KG1 (cell line): Measurements from ENCODE around the gene HASPIN.
A peak's percentile ranks its signal among the peaks of the same experiment; 100 is the strongest.

Experiments
- DNase-seq: peaks from one replicate; lab custom pipeline; 2025; lab: John Stamatoyannopoulos, UW

HASPIN gene

DNA sequence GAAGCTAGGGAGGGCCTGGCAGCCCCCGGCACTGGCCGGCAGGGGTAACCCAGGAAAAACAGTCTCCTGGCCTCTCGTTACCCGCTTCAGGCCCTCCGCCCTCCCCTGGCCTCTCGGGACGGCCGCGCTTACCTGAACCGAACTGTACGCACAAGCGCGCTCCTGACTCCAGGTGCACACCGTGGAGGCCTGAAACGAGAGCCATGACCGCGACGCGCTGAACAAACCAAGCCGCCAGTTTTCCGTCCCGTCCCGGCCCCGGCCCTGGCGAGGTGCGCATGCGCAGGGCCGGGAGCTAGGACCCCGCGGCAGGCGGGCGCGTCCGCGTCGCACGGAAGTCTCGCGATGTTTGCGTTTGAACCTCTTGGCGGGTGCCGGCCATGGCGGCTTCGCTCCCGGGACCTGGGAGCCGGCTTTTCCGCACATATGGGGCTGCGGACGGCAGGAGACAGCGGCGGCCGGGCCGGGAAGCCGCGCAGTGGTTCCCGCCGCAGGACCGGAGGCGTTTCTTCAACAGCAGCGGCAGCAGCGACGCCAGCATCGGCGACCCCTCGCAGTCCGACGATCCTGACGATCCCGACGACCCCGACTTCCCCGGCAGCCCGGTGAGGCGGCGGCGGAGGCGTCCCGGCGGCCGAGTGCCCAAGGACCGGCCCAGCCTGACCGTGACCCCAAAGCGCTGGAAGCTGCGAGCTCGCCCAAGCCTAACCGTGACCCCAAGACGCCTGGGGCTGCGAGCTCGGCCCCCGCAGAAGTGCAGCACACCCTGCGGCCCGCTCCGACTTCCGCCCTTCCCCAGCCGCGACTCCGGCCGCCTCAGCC is at the start of gene HASPIN:
Gene HASPIN, plus strand, starts transcription at position 348 of the 822 bp plus-strand sequence. Its CDS starts 33 bp downstream, at position 381.
- DNase-seq, result peak; percentile 65

DNA sequence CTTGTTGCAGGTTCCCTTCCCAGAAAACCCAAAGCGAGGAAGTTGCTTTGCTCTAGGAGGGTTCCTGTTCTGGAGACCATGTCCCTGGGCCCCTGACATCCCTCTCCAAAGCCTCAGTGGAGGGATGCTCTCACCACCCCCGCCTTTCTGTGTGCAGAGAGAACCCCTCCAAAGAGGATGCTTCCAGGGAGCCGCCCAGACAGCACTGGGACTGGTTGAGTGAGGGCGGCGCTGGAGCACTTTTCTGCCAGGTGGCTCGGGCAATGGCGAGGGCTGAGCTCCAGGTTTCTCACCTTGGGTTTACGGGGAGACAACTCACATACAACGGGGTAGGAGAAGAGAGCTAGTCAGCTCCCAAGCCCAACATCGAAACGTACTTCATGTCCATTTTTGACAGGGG is 47.8 kb upstream of the HASPIN start:
- DNase-seq, result no peak

DNA sequence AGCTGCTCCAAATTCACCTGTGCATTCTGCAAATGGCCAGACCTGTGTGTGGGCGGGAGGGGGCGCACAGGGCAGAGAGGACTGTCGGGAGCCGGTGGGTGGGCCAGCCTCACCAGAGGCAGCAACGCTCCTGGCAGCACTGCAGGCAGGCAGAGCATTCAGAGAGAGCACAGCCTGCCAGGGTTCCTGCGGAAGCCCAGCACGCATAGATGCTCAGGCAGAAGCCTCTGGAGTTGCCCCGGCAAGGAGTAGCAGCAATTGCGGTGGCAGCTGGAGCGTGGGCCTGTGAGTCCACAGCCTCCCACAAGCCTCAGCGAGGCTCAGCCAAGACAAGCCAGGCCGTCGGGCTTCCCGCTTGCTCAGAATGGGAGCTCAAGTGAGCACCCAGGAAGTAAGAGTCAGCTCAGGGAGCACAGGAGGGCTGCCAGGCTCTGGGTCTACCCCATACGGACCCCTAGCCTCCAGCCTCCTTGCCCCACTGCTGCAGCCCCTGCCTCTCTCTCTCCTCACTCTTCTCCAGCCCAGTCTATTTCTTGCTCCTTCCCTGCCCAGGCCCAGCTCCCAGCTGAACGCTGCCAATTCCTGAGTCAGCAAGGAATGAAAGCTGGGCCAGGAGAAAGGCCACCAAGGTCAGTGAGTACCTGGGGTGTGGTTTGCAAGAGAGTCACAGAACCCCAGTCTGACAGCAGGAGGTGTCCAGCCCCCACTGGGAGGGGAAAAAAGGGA is 45.4 kb upstream of the HASPIN start:
- no peak for DNase-seq

DNA sequence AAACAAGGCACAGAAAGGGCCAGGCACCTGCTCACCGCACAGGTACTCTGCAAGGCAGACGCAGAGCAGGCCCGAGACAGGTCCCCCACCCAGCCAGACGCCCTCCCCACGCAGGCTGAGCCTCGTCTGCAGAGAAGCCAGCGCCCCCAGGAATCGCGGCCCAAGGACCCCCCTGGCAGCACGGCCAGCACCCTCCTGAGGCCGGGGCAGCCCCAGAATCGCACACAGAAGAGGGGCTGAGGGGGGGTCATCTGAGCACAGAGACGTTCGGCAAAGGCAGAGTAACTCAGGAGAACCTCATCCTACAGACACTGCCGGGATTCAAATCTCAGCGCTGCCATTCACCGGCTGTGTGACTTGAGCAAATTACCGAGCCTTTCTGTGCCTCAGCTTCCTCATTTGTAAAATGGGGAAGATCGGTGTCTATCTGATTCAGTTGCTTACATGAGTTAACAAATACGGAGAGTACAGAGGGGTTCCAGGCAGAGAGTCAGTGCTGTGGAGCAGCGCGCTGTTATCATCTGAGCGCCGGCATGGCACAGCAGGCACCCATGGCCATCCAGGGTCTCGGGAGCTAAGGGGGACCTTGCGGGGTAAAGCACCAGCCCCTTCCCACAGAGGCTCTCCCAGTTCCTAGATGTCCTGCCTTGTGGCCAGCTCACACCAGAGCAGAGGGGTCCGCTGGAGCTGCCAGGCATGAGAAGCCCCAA is 44.7 kb upstream of the HASPIN start:
- DNase-seq, result no peak

DNA sequence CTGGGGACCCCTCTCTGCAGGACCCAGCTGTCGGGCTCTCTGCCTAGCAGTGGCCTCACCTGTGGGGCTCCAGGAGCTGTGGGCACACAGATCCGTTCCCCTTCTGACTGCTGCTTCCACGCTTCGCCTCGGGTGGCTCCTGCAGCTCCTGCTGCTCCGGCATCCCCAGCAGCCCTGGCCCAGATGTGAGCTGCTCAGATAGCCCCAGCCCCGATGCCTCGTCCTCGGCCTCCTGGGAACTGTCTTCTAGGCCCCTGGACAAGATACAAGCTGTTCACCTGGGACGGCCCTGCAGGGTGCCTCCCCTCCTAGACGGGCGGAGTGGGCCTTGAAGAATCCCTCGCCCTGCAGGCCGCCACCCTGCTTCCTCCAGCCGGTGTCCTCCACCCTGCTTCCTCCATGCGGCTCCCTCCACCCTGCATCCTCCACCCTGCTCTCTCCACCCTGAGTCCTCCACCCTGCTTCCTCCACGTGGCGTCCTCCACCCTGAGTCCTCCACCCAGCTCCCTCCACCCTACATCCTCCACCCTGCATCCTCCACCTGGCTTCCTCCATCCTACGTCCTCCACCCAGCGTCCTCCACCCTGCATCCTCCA is 44.1 kb upstream of the HASPIN start:
- no peak for DNase-seq

DNA sequence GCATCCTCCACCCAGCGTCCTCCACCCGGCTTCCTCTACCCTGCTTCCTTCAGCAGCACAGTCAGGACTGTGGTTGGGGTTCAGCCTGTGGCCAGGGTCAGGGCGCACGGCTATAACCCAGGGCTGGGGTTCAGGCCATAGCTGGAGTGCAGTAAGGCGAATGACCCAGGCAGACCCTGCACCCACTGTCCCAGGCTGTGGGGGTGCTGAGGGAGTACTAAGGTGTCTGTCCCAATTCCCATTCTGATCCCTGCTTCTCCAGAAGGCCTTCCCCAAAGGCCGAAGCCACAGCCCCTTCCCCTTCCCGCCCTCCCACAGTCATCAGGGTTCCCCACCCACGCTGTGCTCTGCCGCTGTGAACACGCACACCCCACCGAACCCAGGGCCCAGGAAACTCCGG is 42.6 kb upstream of the HASPIN start:
- no peak for DNase-seq

DNA sequence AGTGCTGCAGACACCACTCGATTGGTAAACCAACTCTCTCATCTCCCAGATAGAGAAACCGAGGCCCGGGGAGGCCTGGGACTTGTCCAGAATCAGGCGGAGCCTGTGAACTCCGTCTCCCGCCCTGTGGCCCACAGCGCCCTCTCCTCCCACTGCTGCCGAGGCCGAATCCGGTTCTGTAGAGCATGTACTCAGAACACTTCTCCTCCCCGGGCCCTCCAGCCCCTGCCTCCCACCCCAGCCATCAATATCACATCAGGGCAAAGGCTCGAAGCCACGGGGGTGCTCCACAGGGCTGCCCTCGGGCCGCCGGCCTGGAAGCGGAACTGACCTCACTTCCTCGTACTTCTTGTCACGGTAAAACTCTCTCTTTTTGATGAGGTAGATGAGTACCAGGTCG is 42.1 kb upstream of the HASPIN start:
- DNase-seq, result no peak

DNA sequence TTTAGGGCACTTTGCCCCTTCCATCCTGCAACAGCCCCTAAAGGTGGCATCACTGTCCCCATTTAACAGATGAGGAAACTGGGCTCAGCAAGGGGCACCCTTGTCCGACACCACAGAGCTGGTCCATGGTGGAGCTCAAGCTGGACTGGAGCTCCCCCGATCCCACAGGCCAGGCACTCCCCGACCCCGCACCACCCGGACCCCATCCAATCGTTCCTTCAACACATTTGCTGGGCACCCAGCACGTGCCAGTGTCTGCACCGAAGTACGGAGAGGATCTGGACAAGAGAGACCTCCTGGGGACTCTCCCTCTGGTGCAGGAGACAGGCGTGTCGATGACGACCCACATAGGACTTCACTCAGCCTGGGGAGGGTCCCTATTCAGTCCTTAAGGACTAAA is 41.7 kb upstream of the HASPIN start:
- no peak for DNase-seq

DNA sequence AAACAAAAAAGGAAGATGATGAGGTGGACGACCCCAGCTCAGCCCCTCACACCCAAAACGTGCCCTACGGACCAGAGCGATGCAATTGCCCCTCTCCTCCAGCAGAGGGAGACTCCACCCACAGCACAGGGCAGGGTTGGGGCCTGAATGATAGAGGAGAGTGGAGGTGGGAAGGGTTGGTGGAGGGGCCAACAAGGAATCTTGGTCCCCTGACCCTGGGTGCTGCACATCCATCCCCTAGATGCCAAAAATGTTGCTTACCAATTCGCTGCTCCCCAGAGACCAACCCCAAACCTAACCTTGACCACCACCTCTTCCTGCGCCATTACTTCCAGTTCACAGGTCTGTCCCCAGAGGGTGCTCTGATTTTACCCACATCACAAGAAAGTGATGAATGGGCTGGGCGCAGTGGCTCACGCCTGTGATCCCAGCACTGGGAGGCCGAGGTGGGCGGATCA is 40.6 kb upstream of the HASPIN start:
- DNase-seq, result peak; percentile 6

DNA sequence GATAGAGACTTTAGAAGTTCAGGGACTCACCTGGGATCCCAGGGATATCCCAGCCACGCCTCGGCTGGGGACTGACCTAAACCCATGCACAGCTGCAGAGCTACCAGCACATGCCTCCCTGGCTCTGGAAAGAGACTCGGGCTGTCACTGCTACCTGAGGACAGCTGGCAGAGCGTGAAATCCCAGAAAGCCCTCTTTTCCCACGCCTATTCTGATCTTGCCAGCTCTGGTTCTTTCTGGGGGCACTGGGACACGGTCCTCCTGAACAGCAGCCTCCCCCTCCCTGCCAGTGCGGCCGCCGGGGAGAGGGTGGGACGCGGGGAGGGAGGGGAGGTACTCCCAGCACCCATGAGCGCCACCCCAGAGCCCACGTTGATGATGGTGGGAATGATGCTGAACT is 38.5 kb upstream of the HASPIN start:
- no peak for DNase-seq

DNA sequence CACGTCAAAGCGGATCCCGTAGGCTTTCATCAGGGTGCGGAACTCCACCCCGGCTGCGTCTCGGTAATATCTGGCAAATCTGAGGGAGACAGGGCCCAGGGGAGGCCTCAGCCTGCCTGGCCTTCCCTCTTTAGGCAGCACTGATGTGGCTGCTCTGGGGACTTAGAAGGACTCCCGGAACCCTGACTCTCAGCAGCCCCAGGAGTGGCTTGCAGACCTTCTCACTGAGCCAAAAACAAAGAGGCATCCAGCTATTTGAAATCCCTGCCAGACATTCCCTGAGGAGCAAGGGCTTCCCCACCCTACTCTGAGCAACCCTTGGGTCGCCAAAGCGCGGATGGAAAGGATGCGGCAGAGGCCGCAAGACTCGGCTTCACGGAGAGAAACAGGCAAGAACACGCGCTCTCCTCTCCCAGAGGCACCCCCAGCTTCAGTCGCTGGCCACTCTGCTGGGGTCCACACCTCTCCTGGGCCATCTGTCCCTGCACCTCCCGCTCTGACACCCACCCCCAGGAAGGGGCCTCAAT is 35.6 kb upstream of the HASPIN start:
- DNase-seq, result no peak

DNA sequence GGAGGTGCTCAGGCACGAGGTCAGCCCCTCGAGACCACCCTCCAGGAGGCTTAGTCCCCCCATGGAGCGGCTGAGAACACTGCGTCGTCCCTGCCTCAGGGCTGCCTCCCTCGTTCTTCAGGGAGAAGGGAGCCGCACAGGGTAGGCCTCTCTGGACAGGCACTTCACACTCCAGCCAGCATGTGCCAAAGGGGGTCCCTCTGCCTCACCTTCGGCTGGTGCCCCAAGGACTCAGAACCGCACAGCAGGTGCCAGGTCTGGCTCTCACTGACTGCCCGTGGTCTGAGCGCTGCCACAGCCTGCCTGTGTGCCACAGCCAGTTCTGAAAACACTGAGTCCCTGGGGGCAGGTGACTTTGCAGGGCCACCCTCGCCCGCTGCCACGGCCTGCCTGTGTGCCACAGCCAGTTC is 34.8 kb upstream of the HASPIN start:
- no peak for DNase-seq

DNA sequence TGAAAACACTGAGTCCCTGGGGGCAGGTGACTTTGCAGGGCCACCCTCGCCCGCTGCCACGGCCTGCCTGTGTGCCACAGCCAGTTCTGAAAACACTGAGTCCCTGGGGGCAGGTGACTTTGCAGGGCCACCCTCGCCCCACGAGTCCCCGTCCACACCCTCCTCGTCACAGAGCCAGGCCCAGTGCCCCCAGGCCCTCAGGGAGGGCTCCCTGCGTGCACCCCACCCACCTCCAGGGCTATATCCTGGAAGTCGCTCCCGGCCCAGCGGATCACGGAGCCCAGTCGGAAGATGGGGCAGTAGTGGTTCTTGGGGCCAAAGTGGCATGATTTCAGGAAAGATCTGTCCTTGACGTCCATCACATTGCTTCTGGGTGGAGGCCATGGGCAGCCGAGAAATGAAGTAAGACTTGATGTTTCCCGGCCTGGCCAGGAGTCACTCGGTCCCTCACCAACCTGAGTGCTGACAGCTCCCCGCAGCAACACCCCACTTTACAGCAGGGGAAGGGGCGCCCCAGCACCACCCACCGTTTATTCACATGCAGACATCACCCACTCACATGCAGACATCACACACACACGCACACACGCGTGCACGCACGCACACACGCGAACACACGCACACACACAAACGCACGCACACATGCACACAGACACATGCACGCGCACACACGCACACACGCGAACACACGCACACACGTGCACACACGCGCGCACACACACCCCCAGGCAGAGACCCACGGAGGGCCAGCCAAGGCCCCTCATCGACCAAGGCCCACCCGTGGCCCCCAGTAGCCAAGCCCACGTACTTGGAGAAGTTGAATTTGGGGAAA is 34.2 kb upstream of the HASPIN start:
- DNase-seq, result no peak

DNA sequence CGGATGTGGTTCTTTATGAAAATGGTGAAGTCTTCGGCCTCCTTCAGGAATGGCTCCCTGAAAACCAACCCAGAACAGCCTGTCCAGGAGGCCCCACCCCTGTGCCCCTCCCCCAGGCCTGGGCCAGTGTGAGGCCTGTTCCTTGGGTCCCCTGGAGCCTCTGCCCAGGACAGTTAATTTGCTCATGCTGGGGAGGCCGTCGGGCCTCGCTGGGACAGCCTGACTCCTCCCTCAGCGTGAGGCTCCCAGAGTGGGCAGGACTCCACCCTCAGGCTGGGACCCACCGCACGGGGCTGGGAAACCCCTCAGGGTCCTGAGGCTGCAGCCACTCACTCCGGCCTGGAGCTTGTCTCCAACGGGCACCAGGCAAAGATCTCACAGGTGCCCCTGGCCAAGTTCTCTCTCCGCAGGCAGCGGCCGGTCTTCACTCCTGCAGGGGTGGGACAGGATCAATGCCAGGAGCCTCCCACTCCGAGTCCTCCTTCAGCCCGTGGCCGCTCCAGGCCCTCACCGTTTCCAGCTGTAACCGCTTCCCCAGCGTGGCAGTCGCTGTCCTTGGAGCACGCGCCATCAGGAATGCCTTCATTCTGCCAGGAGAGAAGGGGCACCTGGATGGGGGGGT is 33.5 kb upstream of the HASPIN start:
- no peak for DNase-seq

DNA sequence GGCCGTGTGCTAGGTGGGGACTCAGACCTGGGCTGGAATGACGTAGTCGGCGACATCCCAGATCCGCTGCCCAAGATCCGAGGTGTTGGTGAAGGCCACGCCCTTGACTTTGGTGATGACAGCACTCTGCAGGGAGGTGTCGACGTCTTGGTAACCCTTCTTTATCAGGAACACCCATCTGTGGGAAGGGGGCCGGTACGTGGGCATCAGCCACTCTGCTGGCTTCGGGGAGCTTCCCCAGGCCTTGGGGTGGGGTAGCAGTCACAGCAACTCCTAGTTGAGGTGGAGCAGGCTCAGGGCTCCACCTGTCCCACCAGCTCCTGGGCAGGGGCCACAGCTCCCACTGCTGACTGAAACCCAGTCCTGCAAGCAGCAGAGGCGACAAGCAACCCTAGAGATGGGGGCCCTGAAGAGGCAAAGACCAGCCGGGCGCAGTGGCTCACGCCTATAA is 32.1 kb upstream of the HASPIN start:
- DNase-seq, result no peak

DNA sequence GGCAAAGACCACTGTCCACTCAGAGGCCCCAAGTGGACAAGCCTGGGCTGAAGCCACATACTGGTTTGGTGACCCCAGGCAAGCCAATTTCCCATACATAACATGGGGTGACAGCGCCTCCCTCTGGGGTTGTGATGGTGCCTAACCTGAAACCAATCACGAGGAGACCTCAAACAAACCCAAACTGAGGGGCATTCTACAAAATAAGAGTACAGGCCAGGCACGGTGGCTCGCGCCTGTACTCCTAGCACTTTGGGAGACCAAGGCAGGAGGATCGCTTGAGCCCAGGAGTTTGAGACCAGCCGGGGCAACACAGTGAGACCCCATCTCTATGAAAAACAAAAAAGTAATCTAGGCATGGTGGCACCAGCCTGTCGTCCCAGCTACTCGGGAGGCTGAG is 31.4 kb upstream of the HASPIN start:
- no peak for DNase-seq

DNA sequence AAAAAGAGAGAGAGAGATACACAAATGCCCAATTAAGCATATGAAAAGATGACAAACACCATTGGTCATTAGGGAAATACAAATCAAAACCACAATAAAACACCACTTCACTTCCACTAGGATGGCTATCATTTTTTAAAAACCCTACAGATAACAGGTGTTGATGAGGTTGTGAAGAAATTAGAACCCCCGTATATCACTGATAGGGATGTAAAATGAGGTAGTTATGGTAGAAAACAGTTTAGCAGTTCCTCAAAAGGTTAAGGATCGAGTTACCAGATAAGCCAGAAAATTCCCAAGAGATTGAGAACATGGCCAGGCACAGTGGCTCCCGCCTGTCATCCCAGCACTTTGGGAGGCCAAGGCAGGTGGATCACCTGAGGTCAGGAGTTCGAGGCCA is 30.6 kb upstream of the HASPIN start:
- DNase-seq, result no peak

DNA sequence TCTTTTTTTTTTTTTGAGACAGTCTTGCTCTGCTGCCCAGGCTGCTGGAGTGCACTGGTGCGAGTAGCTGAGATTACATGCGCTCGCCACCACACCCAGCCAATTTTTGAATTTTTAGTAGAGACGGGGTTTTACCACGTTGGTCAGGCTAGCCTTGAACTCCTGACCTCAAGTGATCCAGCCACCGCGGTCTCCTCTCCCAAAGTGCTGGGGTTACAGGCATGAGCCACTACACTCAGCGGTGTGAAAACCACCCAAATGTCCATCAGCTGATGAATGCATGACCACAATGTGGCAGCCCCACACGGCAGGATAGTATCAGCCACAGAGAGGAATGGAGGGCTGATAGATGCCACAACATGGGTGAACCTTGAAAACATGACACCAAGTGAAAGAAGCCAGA is 29.9 kb upstream of the HASPIN start:
- no peak for DNase-seq

DNA sequence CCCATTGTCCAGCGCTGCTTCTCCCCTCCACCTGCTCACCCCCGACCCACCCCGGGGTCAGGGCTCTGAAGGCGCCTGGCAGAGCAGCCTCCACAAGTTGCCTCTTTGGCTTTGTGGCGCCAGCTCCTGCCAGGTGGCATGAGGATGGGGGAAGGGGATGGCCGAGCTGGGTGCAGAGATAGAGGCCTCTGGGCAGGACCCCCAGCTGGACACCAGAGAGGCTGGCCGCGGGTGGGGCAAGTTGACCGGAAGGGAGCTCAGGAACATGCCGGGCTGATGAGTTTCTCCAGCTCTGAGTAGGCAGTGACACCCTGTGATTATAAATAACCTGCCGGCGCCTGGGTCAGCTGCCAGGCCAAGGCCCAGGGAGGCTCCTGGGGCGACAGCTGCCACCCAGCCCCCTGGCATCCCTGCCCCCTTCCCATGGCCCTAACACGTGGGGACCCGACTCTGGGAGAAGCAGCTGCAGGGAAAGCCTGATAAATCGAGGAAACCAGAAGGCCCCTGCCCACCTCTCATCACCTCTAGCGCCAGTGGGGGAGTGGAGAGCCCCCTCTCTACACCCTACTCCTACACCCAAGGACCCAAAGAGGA is 28.5 kb upstream of the HASPIN start:
- no peak for DNase-seq

DNA sequence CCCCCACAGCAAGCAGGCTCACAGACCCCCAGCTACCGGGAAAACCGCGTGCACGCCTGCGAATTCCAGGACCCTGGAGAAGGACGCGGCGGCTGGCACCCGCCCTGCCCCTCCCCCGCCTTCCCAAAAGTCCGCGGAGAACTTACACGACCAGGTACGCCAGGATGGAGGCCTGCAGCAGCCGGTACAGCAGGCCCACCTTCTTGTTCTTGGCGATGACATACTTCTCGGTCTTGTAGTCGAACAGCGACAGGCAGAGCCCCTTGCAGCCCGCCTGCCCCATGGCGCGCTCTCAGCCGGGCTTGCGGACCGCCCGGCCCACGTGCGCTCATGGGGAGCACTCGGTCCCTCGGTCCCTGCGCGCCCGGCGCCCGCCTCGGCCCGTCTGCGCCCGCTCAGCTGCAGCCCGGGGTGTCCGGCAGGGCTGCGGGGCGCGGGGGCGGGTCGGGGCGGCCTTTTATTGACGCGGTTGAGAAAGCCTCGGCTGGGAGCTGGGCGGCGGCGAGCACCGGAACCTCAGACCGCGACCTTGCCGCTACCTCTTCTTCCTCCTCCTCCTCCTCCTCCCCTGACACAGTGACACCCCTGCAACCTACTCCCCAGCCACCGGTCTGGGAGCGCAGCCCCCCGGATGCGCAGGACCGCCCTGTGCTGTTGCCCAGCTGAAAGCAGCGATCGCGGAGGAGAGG is 27.8 kb upstream of the HASPIN start, which contains the start of gene P2RX5:
Gene P2RX5, minus strand, starts transcription at position 433 of the 689 bp plus-strand sequence. Its CDS starts 150 bp downstream, at position 283.
- no peak for DNase-seq
